Activated CD4-positive, CD25-positive, alpha-beta regulatory T cell treated with anti-CD3 and anti-CD28 coated beads, Interleukin-2, amount 50 U/mL, for 24 hours (primary cell): ENCODE data around the gene NECAB2.

Experiments used
- ATAC-seq, 2 donors: fragments of 150-1000 bp; cut with Tn5 transposase; one replicate each; pipeline ENCODE4 v1.10.0; 2021; ENCODE audit warnings: mild to moderate bottlenecking in 1 of 2, moderate library complexity in 1 of 2

NECAB2 gene

GRCh38 chr16:84045818-84046470 is 77.9 kb downstream of the NECAB2 start:
- no peak for ATAC-seq

DNA sequence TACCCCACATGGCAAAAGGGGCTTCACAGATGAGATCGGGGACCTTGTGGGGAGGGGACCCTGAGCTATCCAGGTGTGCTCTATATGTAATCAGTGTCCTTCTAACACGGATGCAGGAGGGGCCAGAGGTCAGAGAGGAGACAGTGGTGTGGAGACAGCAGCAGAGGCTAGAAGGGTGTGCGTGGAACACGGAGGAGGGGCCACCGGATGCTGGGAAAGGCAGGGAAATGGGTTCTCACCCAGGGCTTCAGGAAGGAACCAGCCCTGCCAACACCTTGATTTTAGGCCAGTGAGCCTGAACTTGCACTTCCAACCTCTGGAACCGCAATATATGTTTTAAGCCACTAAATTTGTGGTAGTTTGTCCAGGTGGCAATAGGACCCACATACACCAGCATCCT is 79.2 kb downstream of the NECAB2 start:
- ATAC-seq: no peak

- ATAC-seq: no peak
These were observed 79.6 kb downstream of the NECAB2 start for GRCh38 chr16:84047626-84048025.

GRCh38 chr16:84048270-84048669 is 80.2 kb downstream of the NECAB2 start:
- ATAC-seq: no peak

- ATAC-seq: no peak
These were observed 80.8 kb downstream of the NECAB2 start for GRCh38 chr16:84048871-84049270.

DNA sequence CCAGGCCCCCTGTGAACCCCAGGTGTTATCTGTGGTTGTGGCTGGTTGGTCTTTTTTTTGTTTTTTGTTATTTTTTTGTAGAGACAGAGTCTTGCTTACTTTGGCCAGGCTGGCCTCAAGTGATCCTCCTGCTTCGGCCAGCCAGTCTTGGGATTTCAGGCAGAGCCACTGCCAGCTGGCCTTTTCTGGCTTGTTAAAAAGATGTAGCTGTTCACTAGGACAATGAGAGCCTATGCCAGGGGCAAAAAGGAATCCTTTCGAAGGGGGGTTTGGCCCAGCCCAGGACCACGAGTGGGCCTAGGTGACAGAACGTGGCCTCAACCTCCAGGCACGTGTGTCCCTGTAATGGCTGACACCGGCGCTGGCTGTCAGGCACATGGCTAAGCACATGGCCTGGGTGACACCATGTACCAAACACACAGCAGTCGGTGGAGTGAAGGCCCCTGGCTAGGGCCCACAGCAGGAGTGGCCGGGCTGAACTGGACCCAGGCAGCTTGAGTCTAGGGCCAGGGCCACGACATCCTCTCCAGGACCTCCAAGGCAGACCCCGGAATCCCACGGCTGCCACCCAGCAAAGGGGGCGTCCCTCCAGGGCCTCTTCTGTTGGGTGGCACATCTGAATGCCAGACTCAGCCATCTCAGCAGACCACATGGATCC is 81.5 kb downstream of the NECAB2 start:
- ATAC-seq: no peak

- ATAC-seq: no peak
These were observed 82.3 kb downstream of the NECAB2 start for GRCh38 chr16:84050316-84050715.

DNA sequence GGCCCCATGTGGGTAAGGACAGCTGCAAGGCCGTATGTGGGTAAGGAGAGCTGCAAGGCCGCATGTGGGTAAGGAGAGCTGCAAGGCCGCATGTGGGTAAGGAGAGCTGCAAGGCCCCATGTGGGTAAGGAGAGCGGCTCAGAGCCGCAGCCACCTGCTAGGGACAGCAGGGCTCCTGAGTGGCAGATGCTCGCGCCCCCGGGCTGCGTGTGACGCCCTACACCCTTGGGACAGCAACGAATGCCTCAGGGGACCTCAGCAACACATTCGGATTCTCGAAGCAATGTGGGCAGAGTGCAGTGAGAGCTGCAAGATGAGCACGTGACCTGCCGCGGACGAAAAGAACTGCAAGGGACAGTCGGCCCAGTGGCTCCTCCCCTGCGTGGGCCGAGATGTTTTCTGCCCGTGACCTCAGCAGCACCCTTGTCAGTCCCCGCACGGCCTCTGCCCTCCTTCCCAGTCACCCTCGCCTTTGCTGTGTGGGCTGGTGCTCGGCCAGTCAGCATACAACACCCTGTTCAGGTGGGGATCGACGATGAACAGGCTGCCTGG is 84.1 kb downstream of the NECAB2 start:
- ATAC-seq: no peak
